IMR-90 (cell line): ENCODE results near the gene UBE3A. TPM values are rescaled to one million over a fixed set of nuclear protein-coding genes. Genes with fewer than 3 reads are reported as not detected.

Source experiments
- ATAC-seq: fragments of 200-7000 bp; cut with Tn5 transposase; 2 replicates; pipeline ENCODE4 v1.9.1; 2020; ENCODE audit warnings: low read depth, mild to moderate bottlenecking, moderate library complexity
- BruUV-seq: library from RNA; stranded (reverse); fragments of 400-500 nt; replicated peaks from 2 replicates; lab custom pipeline; 2021; lab: Mats Ljungman, UMichigan
- CTCF ChIA-PET: fragments of 300-600 bp; formaldehyde crosslinking; extraction: SDS; loops from one replicate; lab custom pipeline; 2021; ENCODE audit warnings: antibody characterized with exemption; lab: Yijun Ruan, JAX
- POLR2A ChIA-PET: fragments of 300-600 bp; sonication (Branson Sonifier 250); formaldehyde crosslinking; loops from one replicate; lab custom pipeline; 2022; ENCODE audit warnings: antibody characterized with exemption; ENCODE audit not compliant: unreplicated experiment; lab: Charles Lee
- DNase-seq: peaks from one replicate; pipeline ENCODE4 v3.0.0; 2013
- H2AFZ ChIP-seq: replicated peaks from 2 replicates; pipeline ENCODE3; 2013; ENCODE audit warnings: low read length, mild to moderate bottlenecking; ENCODE audit not compliant: poor library complexity
- H2AK5ac ChIP-seq: 2 replicates; pipeline ENCODE4 v1.6.1; 2013; ENCODE audit warnings: low read depth, low read length, inconsistent platforms
- H2AK9ac ChIP-seq: replicated peaks from 2 replicates; pipeline ENCODE3; 2013; ENCODE audit warnings: mild to moderate bottlenecking, low read depth, low read length, moderate library complexity; ENCODE audit not compliant: poor library complexity
- H2BK120ac ChIP-seq: 2 replicates; pipeline ENCODE4 v1.6.1; 2013; ENCODE audit warnings: low read depth, low read length, inconsistent platforms
- H2BK15ac ChIP-seq: 3 replicates; pipeline ENCODE4 v1.6.1; 2013; ENCODE audit warnings: low read depth, low read length, inconsistent platforms
- H2BK20ac ChIP-seq: 2 replicates; pipeline ENCODE4 v1.6.1; 2013; ENCODE audit warnings: low read depth, mild to moderate bottlenecking, inconsistent platforms, low read length, moderate library complexity
- H2BK5ac ChIP-seq: 2 replicates; pipeline ENCODE4 v1.6.1; 2013; ENCODE audit warnings: mild to moderate bottlenecking, low read depth, low read length, inconsistent platforms; ENCODE audit not compliant: poor library complexity, severe bottlenecking
- H3K14ac ChIP-seq: replicated peaks from 2 replicates; pipeline ENCODE4 v1.6.1; 2013; ENCODE audit warnings: low read depth, low read length, inconsistent platforms
- H3K18ac ChIP-seq: 2 replicates; pipeline ENCODE4 v1.6.1; 2013; ENCODE audit warnings: low read depth, low read length, control low read depth
- H3K23ac ChIP-seq: 2 replicates; pipeline ENCODE4 v1.6.1; 2013; ENCODE audit warnings: low read depth, low read length, inconsistent platforms
- H3K27ac ChIP-seq: 2 replicates; pipeline ENCODE4 v1.5.1; 2013; ENCODE audit warnings: mild to moderate bottlenecking, control low read depth, low read length; ENCODE audit not compliant: insufficient read depth
- H3K27me3 ChIP-seq: 2 replicates; pipeline ENCODE4 v1.6.1; 2013; ENCODE audit warnings: low read length; ENCODE audit not compliant: control insufficient read depth, insufficient read depth
- H3K36me3 ChIP-seq: 2 replicates; pipeline ENCODE4 v1.6.1; 2013; ENCODE audit warnings: low read length, mixed read lengths; ENCODE audit not compliant: control insufficient read depth, insufficient read depth
- H3K4ac ChIP-seq: 2 replicates; pipeline ENCODE4 v1.6.1; 2013; ENCODE audit warnings: low read depth, low read length, inconsistent platforms
- H3K4me1 ChIP-seq: 2 replicates; pipeline ENCODE4 v1.6.1; 2013; ENCODE audit warnings: low read length, mixed read lengths; ENCODE audit not compliant: control insufficient read depth, insufficient read depth
- H3K4me2 ChIP-seq: 2 replicates; pipeline ENCODE4 v1.6.1; 2013; ENCODE audit warnings: low read depth, mild to moderate bottlenecking, control low read depth, low read length, moderate library complexity
- H3K4me3 ChIP-seq: 2 replicates; pipeline ENCODE4 v1.5.1; 2013; ENCODE audit warnings: low read depth, mild to moderate bottlenecking, control low read depth, low read length, moderate library complexity; ENCODE audit not compliant: insufficient read depth
- H3K56ac ChIP-seq: 2 replicates; pipeline ENCODE4 v1.6.1; 2013; ENCODE audit warnings: low read length, inconsistent platforms; ENCODE audit not compliant: insufficient read depth; ENCODE audit errors: extremely low read depth
- H3K79me1 ChIP-seq, 2 experiments: 2 replicates each; pipeline ENCODE4 v1.6.1; 2013; ENCODE audit warnings: low read length in 2 of 2, inconsistent platforms in 1 of 2, low read depth in 1 of 2
- H3K9ac ChIP-seq: 2 replicates; pipeline ENCODE4 v1.6.1; 2013; ENCODE audit warnings: low read depth, low read length, control low read depth
- H3K9me1 ChIP-seq: 2 replicates; pipeline ENCODE4 v1.6.1; 2013; ENCODE audit warnings: low read length, inconsistent platforms; ENCODE audit not compliant: insufficient read depth
- H3K9me3 ChIP-seq: 2 replicates; pipeline ENCODE4 v1.6.1; 2013; ENCODE audit warnings: low read length; ENCODE audit not compliant: control insufficient read depth, insufficient read depth
- H4K20me1 ChIP-seq: 2 replicates; pipeline ENCODE4 v1.6.1; 2013; ENCODE audit warnings: low read length, inconsistent platforms; ENCODE audit not compliant: insufficient read depth
- H4K5ac ChIP-seq: 2 replicates; pipeline ENCODE4 v1.6.1; 2013; ENCODE audit warnings: mild to moderate bottlenecking, low read depth, low read length, control low read depth
- H4K8ac ChIP-seq, 2 experiments: 2 replicates each; pipeline ENCODE4 v1.6.1; 2013; ENCODE audit warnings: low read depth in 2 of 2, low read length in 2 of 2, control low read depth in 1 of 2, inconsistent platforms in 1 of 2
- H4K91ac ChIP-seq: 2 replicates; pipeline ENCODE4 v1.6.1; 2013; ENCODE audit warnings: low read depth, low read length, inconsistent platforms; ENCODE audit not compliant: insufficient read depth
- BHLHE40 ChIP-seq: fragments of 150-350 bp; IDR thresholded peaks from 2 replicates; pipeline ENCODE4 v1.6.1; 2016; ENCODE audit warnings: mild to moderate bottlenecking, low read depth, low read length
- CEBPB ChIP-seq: IDR thresholded peaks from 2 replicates; pipeline ENCODE4 v1.6.1; 2012; ENCODE audit warnings: low read depth, low read length, improper control_type of control experiment
- CHD1 ChIP-seq: IDR thresholded peaks from 2 replicates; pipeline ENCODE4 v1.6.1; 2012; ENCODE audit warnings: low read depth, low read length, improper control_type of control experiment
- FOS ChIP-seq: fragments of 150-350 bp; IDR thresholded peaks from 2 replicates; pipeline ENCODE4 v1.6.1; 2016; ENCODE audit warnings: low read depth, low read length
- MAFK ChIP-seq: IDR thresholded peaks from 2 replicates; pipeline ENCODE4 v1.6.1; 2012; ENCODE audit warnings: low read depth, low read length, improper control_type of control experiment
- MAZ ChIP-seq: IDR thresholded peaks from 2 replicates; pipeline ENCODE4 v1.6.1; 2012; ENCODE audit warnings: low read depth, mild to moderate bottlenecking, low read length, improper control_type of control experiment, moderate library complexity, borderline replicate concordance
- MXI1 ChIP-seq: IDR thresholded peaks from 2 replicates; pipeline ENCODE4 v1.6.1; 2012; ENCODE audit warnings: low read depth, mild to moderate bottlenecking, low read length, moderate library complexity, borderline replicate concordance
- NFE2L2 ChIP-seq: fragments of 150-350 bp; IDR thresholded peaks from 2 replicates; pipeline ENCODE4 v1.6.1; 2016; ENCODE audit warnings: low read depth, mild to moderate bottlenecking, low read length
- POLR2A ChIP-seq: IDR thresholded peaks from 2 replicates; pipeline ENCODE4 v1.6.1; 2012; ENCODE audit warnings: mild to moderate bottlenecking, low read depth, low read length
- RAD21 ChIP-seq: IDR thresholded peaks from 2 replicates; pipeline ENCODE4 v1.6.1; 2012; ENCODE audit warnings: low read length, improper control_type of control experiment
- RCOR1 ChIP-seq: IDR thresholded peaks from 2 replicates; pipeline ENCODE4 v1.6.1; 2012; ENCODE audit warnings: mild to moderate bottlenecking, low read length, improper control_type of control experiment; ENCODE audit not compliant: insufficient replicate concordance
- RFX5 ChIP-seq: IDR thresholded peaks from 2 replicates; pipeline ENCODE4 v1.8.0; 2012; ENCODE audit warnings: low read depth, mild to moderate bottlenecking, low read length, moderate library complexity
- SMC3 ChIP-seq: fragments of 150-350 bp; IDR thresholded peaks from 2 replicates; pipeline ENCODE4 v1.6.1; 2016; ENCODE audit warnings: low read depth, mild to moderate bottlenecking, antibody characterized with exemption, low read length, moderate library complexity
- WGBS, 2 experiments: methylation state at CpG; one replicate each; pipeline versions ENCODE4 v1.1.5 to v1.1.7; 2013; ENCODE audit warnings: missing lambda C conversion rate in 2 of 2; ENCODE audit not compliant: insufficient read length in 1 of 2; ENCODE audit errors: extremely low coverage in 2 of 2; 5-methylcytosine and 5-hydroxymethylcytosine counted together
- dilution Hi-C: fragments of 300-500 bp; cut with HindIII; formaldehyde crosslinking; loops from one replicate; pipeline ENCODE4 v1.14.3; 2018; ENCODE audit warnings: low sequenced_read_pairs; ENCODE audit not compliant: unreplicated experiment
- in situ Hi-C: fragments of 300-500 bp; cut with MboI; formaldehyde crosslinking; loops from 3 replicates; pipeline ENCODE4 v1.14.3; 2019; ENCODE audit warnings: low sequenced_read_pairs, inconsistent platforms, mixed read lengths
- intact Hi-C: fragments of 100-400 bp; cut with micrococcal nuclease; formaldehyde crosslinking; loops from 2 replicates; pipeline ENCODE4 v1.10.0; 2022
- polyA plus RNA-seq, 3 experiments: library from polyadenylated mRNA; depleted of rRNA; stranded (reverse); fragments of >200 nt; gene quantifications; 2 replicates each; pipeline ENCODE4 v1.2.3, GENCODE V29; 2012; ENCODE audit warnings: low replicate concordance in 1 of 3
- total RNA-seq: library from RNA; depleted of rRNA; stranded (reverse); fragments of >200 nt; gene quantifications from 2 replicates; pipeline ENCODE4 v1.2.3, GENCODE V29; 2012
- TF ChIP-seq, protein P1 (sequence below): fragments of 150-350 bp; IDR thresholded peaks from 2 replicates; pipeline ENCODE4 v1.6.1; 2016; ENCODE audit warnings: low read depth, mild to moderate bottlenecking, low read length, moderate library complexity, borderline replicate concordance
- TF ChIP-seq, protein P2 (sequence below): conservative IDR thresholded peaks from 2 replicates; pipeline ENCODE4 v1.5.1; 2012; ENCODE audit warnings: mild to moderate bottlenecking, low read depth, low read length, improper control_type of control experiment
- TF ChIP-seq, protein P3 (sequence below): fragments of 150-350 bp; IDR thresholded peaks from 2 replicates; pipeline ENCODE4 v1.6.1; 2017; ENCODE audit warnings: mild to moderate bottlenecking, antibody characterized with exemption, low read length, low read depth

The UBE3A gene
- total and polyA plus RNA-seq, 2 of the 4 experiments (the other 2 are of a cell fraction), result 19.3 to 53.2 TPM

DNA sequence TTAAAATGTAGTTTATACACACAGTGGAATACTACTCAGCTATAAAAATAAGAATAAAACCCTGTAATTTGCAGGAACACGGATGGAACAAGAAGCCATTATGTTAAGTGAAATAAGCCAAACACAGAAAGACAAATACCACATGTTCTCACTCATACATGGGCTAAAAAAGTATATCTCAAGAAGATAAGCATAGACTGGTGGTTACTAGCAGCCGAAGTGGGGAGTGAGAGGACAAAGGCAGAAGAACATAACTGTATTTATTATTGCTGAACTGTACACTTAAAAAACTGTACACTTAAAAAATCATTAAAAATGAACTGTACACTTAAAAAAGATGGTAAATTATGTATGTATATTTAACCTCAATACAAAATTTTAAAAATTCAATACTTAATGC lies 11.0 kb downstream of the UBE3A start:
- POLR2A ChIA-PET, result no interaction called here
- Histone ChIP-seq H2BK5ac (no peak overlapping the region), H3K4ac (no peak overlapping the region), H2BK120ac (no peak overlapping the region), H4K8ac (no peak overlapping the region), H2AK5ac (no peak overlapping the region), H3K27ac (no peak overlapping the region), H4K91ac (no peak overlapping the region), H3K18ac (no peak overlapping the region), H2AFZ (no peak overlapping the region), H3K4me3 (no peak overlapping the region), H2AK9ac (no peak overlapping the region), H3K4me2 (no peak overlapping the region), H3K9ac (no peak overlapping the region), H3K36me3 (no peaks in the 10 kb centered on the region), H3K27me3 (no peaks in the 10 kb centered on the region), H3K23ac (no peak overlapping the region), H3K4me1 (peaks cover 4% of the 10 kb centered on the region; the same call in 1 of the 2 replicates), H4K5ac (no peak overlapping the region), H3K56ac (no peak overlapping the region), H3K79me1 (peaks cover 10 to 21% of the 10 kb centered on the region in 2 experiments; a peak in 3 of 4 replicates), H3K14ac (no peak overlapping the region), H2BK20ac (no peak overlapping the region), H4K20me1 (peaks cover 67% of the 10 kb centered on the region), H2BK15ac (no peak overlapping the region), H3K9me1 (peaks cover 3% of the 10 kb centered on the region; the same call in 1 of the 2 replicates), H3K9me3 (no peaks in the 10 kb centered on the region)
- DNase-seq (no peak), ATAC-seq (no peak)
- CTCF ChIA-PET, result no interaction called here
- dilution Hi-C loops, result no loop called here
- BruUV-seq, result no TSS peak
- intact Hi-C loops, result no loop called here
- in situ Hi-C loops, result no loop called here
- WGBS, 2 experiments, result no CpG with 5 or more reads among the region's 2 CpGs
- TF ChIP-seq FOS (no peak), CHD1 (no peak), CEBPB (no peak), SMC3 (no peak), MAZ (no peak), BHLHE40 (no peak), RAD21 (no peak), NFE2L2 (no peak), POLR2A (no peak), RFX5 (no peak), RCOR1 (no peak), MXI1 (no peak), MAFK (no peak)
- TF ChIP-seq, protein P1, sequence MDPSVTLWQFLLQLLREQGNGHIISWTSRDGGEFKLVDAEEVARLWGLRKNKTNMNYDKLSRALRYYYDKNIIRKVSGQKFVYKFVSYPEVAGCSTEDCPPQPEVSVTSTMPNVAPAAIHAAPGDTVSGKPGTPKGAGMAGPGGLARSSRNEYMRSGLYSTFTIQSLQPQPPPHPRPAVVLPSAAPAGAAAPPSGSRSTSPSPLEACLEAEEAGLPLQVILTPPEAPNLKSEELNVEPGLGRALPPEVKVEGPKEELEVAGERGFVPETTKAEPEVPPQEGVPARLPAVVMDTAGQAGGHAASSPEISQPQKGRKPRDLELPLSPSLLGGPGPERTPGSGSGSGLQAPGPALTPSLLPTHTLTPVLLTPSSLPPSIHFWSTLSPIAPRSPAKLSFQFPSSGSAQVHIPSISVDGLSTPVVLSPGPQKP, result no peak
- TF ChIP-seq, protein P2, sequence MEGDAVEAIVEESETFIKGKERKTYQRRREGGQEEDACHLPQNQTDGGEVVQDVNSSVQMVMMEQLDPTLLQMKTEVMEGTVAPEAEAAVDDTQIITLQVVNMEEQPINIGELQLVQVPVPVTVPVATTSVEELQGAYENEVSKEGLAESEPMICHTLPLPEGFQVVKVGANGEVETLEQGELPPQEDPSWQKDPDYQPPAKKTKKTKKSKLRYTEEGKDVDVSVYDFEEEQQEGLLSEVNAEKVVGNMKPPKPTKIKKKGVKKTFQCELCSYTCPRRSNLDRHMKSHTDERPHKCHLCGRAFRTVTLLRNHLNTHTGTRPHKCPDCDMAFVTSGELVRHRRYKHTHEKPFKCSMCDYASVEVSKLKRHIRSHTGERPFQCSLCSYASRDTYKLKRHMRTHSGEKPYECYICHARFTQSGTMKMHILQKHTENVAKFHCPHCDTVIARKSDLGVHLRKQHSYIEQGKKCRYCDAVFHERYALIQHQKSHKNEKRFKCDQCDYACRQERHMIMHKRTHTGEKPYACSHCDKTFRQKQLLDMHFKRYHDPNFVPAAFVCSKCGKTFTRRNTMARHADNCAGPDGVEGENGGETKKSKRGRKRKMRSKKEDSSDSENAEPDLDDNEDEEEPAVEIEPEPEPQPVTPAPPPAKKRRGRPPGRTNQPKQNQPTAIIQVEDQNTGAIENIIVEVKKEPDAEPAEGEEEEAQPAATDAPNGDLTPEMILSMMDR, result no peak
- TF ChIP-seq, protein P3, sequence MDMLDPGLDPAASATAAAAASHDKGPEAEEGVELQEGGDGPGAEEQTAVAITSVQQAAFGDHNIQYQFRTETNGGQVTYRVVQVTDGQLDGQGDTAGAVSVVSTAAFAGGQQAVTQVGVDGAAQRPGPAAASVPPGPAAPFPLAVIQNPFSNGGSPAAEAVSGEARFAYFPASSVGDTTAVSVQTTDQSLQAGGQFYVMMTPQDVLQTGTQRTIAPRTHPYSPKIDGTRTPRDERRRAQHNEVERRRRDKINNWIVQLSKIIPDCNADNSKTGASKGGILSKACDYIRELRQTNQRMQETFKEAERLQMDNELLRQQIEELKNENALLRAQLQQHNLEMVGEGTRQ, result no peak
